GM12892 (cell line): ENCODE measurements around the gene TUSC2.

ENCODE experiments used
- DNase-seq: peaks from one replicate; pipeline ENCODE4 v3.0.0; 2011; ENCODE audit not compliant: insufficient read length
- FAIRE-seq: peaks from 2 replicates; lab custom pipeline; 2011; peaks lifted over from hg19 to GRCh38; lab: Jason Lieb, UNC
- POLR2A ChIP-seq: IDR thresholded peaks from 2 replicates; pipeline ENCODE4 v1.6.1; 2011; ENCODE audit warnings: low read depth, low read length, control low read depth
- POLR2AphosphoS5 ChIP-seq: IDR thresholded peaks from 2 replicates; pipeline ENCODE4 v1.6.1; 2011; ENCODE audit warnings: low read depth, low read length, control low read depth
- TAF1 ChIP-seq: IDR thresholded peaks from 2 replicates; pipeline ENCODE4 v1.6.1; 2011; ENCODE audit warnings: low read depth, mild to moderate bottlenecking, control low read depth, low read length, borderline replicate concordance

Gene TUSC2

GRCh38 chr3:50353245-50354004 is 25.4 kb upstream of the TUSC2 start:
- DNase-seq (no peak), FAIRE-seq (no peak)
- TF ChIP-seq POLR2AphosphoS5 (no peak), POLR2A (peak; percentile 46)

- DNase-seq (no peak), FAIRE-seq (no peak)
- no peak for TF ChIP-seq POLR2AphosphoS5
- TF ChIP-seq POLR2A, result no peak
- no peak for TF ChIP-seq TAF1
Observed at GRCh38 chr3:50352781-50353180, 24.8 kb upstream of the TUSC2 start.

GRCh38 chr3:50351323-50351697 is 23.3 kb upstream of the TUSC2 start:
- TF ChIP-seq POLR2A (no peak), POLR2AphosphoS5 (no peak), TAF1 (no peak)
- DNase-seq, result no peak
- no peak for FAIRE-seq

- FAIRE-seq (peak; percentile 99), DNase-seq (peak; percentile 99)
- peak; percentile 94 for TF ChIP-seq POLR2AphosphoS5
- TF ChIP-seq TAF1, result peak; percentile 76
- peak; percentile 97 for TF ChIP-seq POLR2A
Observed at GRCh38 chr3:50350527-50351322, 22.7 kb upstream of the TUSC2 start, which contains the start of the genes CYB561D2 and NPRL2. Gene CYB561D2 (plus strand): TSS chr3:50350862. CDS start chr3:50351434, 572 bp downstream. Gene NPRL2 (minus strand): TSS chr3:50350775. CDS start chr3:50350652, 123 bp downstream.

- no peak for TF ChIP-seq TAF1
- TF ChIP-seq POLR2AphosphoS5, result no peak
- no peak for TF ChIP-seq POLR2A
- no peak for FAIRE-seq
- no peak for DNase-seq
Observed at GRCh38 chr3:50350213-50350526, 22.1 kb upstream of the TUSC2 start.

GRCh38 chr3:50347187-50347813 is 19.3 kb upstream of the TUSC2 start:
- FAIRE-seq (peak; percentile 84), DNase-seq (no peak)
- TF ChIP-seq POLR2AphosphoS5 (no peak), TAF1 (no peak), POLR2A (no peak)

GRCh38 chr3:50345586-50346234 is 17.7 kb upstream of the TUSC2 start, which contains the start of gene ZMYND10:
Gene ZMYND10 (minus strand): TSS chr3:50345732. CDS start chr3:50345579, 153 bp downstream.
- peak; percentile 88 for FAIRE-seq
- no peak for TF ChIP-seq TAF1
- TF ChIP-seq POLR2A, result no peak
- no peak for TF ChIP-seq POLR2AphosphoS5

GRCh38 chr3:50345008-50345407 is 17.0 kb upstream of the TUSC2 start:
- no peak for TF ChIP-seq POLR2A
- TF ChIP-seq TAF1, result no peak
- TF ChIP-seq POLR2AphosphoS5, result no peak
- DNase-seq (no peak), FAIRE-seq (no peak)

More at GRCh38 chr3:50345586-50346234, 17.7 kb upstream of the TUSC2 start, which contains the start of gene ZMYND10:
- peak; percentile 76 for DNase-seq

- no peak for TF ChIP-seq POLR2A
- no peak for TF ChIP-seq POLR2AphosphoS5
- TF ChIP-seq TAF1, result no peak
- no peak for FAIRE-seq
- no peak for DNase-seq
Observed at GRCh38 chr3:50342813-50343633, 15.0 kb upstream of the TUSC2 start.
